ENCODE results near the gene ENTHD1. TPM values are rescaled to one million over a fixed set of nuclear protein-coding genes. Genes with fewer than 3 reads are reported as not detected.

Gene ENTHD1
- total and polyA plus RNA-seq, 2 of the 8 experiments (the other 6 are each of a cell fraction or from before 2014, with no cell fraction given), result not detected

- TF ChIP-seq NRF1 (IDR thresholded peaks at IDR 0.05; ENCODE audit: low read depth, low read length) (no peak), CREB1 (IDR thresholded peaks at IDR 0.05) (no peak), HDAC2 (IDR thresholded peaks at IDR 0.05; ENCODE audit: borderline replicate concordance in 1 of 2, low read depth in 2 of 2, low read length in 2 of 2) (no peak), NANOG (IDR thresholded peaks at IDR 0.05; ENCODE audit: insufficient read depth, low read depth, low read length, poor library complexity, severe bottlenecking) (no peak), TEAD4 (IDR thresholded peaks at IDR 0.05; ENCODE audit: low read depth, low read length) (no peak)
Measured at GRCh38 chr22:39735776-39736175, 157.8 kb downstream of the ENTHD1 start (continued).

All from H1 (cell line).